Pons (tissue), 1 donor: ENCODE results near the gene RPEL1.
A peak's percentile ranks its signal among the peaks of the same experiment; 100 is the strongest.
"Not testable (repeated sequence)": the region's sequence is repeated elsewhere in the genome, so short reads cannot be mapped to it uniquely, and the experiment has no call there.

Source experiments
- DNase-seq: peaks from one replicate; pipeline ENCODE4 v3.0.0-alpha.2; 2016; ENCODE audit warnings: low spot score

RPEL1 gene

DNA sequence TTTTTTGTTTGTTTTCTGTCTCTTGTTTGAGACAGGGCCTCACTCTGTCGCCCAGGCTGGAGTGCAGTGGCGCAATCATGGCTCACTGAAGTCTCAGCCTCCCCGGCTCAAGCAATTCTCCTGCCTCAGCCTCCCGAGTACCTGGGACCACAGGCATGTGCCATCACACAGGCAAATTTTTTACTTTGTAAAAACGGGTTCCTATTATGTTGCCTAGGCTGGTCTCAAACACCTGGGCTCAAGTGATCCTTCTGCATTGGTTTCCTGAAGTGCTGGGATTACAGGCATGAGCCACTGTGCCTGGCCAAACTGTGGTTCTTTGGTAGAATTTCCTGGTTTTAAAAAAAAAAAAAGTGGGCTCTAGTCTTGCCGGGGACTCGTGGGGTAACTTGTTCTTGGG is at the start of gene RPEL1:
RPEL1 (plus strand) TSS at position 301 of the 400 bp plus-strand sequence. CDS start 110 bp downstream, outside the sequence.
- not testable (repeated sequence) for DNase-seq

- no peak for DNase-seq
Observed at GRCh38 chr10:103196516-103196915, 49.2 kb upstream of the RPEL1 start.

- peak; percentile 72 for DNase-seq
Observed at GRCh38 chr10:103197174-103197573, 48.5 kb upstream of the RPEL1 start.

DNA sequence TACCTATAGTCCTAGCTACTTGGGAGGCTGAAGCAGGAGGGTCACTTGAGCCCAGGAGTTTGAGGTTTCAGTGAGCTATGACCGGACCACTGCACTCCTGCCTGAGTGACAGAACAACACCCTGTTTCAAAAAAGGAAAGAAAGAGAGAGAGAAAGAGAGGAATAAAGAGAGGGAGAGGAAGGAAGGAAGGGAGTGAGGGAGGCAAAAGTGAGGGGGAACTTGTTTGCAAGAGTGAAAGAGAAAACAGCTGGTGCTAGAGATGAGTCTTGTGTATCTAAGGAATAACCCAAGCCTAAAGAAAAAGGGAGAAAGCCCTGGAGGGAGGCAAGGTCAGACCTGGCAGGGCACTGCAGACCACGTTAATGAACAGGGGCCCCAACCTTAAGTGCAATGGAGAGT is 47.8 kb upstream of the RPEL1 start:
- DNase-seq, result no peak

DNA sequence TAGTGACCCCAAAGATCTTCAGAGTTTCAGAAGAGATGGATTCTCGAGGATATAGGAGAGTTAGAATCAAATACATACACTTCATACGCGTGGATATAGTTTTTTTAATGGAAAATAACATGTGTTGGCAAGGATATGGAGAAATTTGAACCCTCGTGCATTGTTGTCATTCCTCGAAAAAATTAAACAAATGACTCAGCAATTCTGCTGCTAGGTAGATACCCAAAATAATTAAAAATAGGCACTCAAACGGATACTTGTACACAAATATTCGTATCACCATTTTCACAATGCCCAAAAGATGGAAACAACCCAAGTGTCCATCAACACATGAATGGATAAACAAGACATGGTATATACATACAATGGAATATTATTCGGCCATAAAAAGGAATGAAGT is 47.0 kb upstream of the RPEL1 start:
- DNase-seq, result no peak

- DNase-seq, result no peak
Observed at GRCh38 chr10:103199488-103199887, 46.2 kb upstream of the RPEL1 start.

GRCh38 chr10:103202319-103202718 is 43.4 kb upstream of the RPEL1 start:
- no peak for DNase-seq

GRCh38 chr10:103203466-103203865 is 42.2 kb upstream of the RPEL1 start:
- DNase-seq, result no peak

GRCh38 chr10:103204353-103205255 is 41.1 kb upstream of the RPEL1 start:
- DNase-seq, result no peak

- DNase-seq, result not testable (repeated sequence)
Observed at GRCh38 chr10:103205401-103205800, 40.3 kb upstream of the RPEL1 start.

GRCh38 chr10:103206715-103207114 is 39.0 kb upstream of the RPEL1 start:
- not testable (repeated sequence) for DNase-seq

DNA sequence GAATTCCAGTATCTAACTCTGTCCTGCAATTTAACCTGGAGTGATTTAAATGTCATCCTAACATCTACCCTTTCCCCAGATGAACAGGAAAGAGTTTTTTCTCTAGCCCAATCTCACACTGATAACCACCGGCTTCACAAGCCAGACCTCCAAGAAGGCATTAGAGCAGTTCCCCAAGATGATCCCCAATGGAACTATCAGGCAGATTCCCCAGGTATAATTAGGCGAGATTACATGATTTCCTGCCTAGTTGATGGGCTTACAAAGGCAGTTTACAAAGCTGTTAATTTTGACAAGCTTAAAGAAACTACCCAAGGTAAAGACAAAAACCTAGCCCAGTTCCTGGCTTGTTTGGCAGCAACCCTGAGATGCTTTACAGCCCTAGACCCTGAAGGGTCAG is 38.5 kb upstream of the RPEL1 start:
- DNase-seq, result no peak

DNA sequence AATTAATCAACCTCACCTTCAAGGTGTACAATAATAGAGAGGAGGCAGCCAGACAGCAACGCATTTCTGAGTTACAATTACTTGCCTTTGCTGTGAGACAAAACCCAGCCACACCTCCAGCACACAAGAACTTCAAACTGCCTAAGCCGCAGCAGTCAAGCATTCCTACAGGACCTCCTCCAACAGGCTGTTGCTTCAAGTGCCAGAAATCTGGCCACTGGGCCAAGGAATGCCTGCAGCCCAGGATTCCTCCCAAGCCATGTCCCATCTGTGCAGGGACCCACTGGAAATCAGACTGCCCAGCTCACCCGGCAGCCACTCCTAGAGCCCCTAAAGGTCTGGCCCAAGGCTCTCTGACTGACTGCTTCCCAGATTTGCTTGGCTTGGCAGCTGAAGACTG is 38.0 kb upstream of the RPEL1 start:
- DNase-seq, result not testable (repeated sequence)

DNA sequence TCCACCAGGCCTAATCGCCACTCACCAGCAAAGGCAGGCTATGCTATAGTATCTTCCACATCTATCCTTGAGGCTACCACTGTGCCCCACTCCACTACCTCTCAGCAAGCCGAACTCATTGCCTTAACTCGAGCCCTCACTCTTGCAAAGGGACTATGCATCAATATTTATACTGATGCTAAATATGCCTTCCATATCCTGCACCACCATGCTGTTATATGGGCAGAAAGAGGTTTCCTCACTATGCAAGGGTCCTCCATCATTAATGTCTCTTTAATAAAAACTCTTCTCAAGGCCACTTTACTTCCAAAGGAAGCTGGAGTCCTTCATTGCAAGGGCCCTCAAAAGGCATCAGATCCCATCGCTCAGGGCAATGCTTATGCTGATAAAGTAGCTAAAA is 35.4 kb upstream of the RPEL1 start:
- DNase-seq, result not testable (repeated sequence)

DNA sequence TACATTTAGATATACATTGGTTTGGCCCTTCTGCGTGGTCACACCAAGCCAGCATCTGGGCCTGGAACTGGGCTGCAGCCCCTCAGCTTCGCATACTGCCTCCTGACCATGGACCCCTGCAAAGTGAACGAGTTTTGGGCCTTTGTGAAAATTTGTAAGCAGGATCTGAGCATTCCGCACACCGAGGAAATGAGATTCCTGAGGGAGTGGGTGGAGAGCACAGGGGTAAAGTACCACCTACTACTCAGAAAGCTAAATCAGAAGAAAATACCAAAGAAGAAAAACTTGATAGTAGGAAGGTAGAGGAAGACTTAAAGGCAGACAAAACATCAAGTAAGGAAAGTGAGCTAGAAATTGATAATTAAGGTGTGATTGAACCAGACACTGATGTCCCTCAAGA is 30.1 kb upstream of the RPEL1 start:
- DNase-seq, result no peak

DNA sequence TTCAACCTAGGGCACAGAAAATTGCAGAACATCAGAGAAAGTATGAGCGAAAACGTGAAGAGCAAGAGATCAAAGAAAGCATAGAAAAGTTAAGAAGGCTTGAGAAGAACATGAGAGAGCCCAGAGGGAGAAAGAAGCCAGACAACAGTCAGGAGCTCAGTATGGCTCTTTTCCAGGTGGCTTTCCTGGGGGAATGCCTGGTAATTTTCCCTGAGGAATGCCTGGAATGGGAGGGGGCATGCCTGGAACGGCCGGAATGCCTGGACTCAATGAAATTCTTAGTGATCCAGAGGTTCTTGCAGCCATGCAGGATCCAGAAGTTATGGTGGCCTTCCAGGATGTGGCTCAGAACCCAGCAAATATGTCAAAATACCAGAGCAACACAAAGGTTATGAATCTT is 29.3 kb upstream of the RPEL1 start:
- not testable (repeated sequence) for DNase-seq

DNA sequence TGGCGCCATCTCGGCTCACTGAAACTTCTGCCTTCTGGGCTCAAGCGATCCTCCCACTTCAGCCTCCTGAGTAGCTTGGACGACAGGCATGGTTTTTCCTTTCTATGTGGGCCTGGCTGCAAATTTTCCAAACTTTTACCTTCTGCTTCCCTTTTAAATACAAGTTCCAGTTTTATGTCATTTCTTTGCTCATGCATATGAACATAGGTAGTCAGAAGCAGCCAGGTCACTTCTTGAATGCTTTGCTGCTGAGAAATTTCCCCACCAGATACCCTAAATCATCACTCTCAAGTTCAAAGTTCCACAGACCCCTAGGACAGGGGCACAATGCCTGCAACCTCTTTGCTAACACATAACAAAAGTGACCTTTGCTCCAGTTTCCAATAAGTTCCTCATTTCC is 21.6 kb upstream of the RPEL1 start:
- no peak for DNase-seq

GRCh38 chr10:103224721-103225120 is 21.0 kb upstream of the RPEL1 start:
- DNase-seq, result not testable (repeated sequence)

- DNase-seq, result no peak
Observed at GRCh38 chr10:103225939-103226338, 19.7 kb upstream of the RPEL1 start.

DNA sequence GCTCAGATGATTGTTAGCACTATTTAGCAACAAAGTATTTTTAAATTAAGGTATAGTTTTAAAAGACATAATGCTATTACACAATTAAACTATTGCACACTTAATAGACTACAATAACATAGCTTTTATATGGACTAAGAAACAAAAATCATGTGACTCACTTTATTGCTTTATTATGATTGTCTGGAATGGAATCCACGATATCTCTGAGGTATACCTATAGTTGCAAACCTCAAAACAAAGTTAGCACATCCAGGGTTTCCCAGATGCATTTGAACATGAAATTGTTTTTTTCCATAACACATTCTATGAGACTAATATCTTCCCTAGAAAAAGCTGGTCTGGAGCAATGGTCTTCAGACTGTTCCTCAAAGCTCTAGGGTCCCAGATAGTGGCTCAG is 18.3 kb upstream of the RPEL1 start:
- DNase-seq, result no peak

GRCh38 chr10:103231047-103231551 is 14.6 kb upstream of the RPEL1 start:
- no peak for DNase-seq

- no peak for DNase-seq
Observed at GRCh38 chr10:103232131-103232673, 13.5 kb upstream of the RPEL1 start.

DNA sequence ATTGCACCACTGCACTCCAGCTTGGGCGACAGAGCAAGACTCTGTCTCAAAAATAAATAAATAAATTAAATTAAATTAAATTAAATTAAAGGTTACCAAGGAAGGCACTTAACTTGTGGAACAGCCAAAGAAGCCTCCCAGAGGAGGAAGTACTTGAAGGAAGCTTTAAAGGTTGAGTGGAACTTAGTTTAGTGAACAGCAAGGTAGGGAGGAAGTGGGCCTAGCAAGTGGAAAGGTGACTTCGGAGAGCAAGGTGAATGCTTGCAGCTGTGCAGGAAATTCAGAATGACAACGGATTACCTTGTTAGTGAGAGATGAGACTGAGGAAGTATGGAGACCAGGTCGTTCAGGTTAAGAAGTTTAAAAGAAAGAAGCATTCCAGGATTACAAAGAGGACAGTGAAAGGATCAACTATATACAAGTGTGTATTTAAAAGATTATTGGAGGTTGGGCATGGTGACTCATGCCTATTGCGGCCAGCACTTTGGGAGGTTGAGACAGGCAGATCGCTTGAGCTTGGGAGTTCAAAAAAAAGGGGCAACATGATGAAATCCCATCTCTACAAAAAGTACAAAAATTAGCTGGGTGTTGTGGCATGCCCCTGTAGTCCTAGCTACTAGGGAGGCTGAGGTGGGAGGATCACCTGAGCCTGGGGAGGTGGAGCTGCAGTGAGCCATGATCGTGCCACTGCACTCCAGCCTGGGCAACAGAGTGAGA is 12.8 kb upstream of the RPEL1 start:
- DNase-seq, result no peak
